HepG2 (cell line): ENCODE data around the gene ENPP4.

Source experiments
- ATF1 ChIP-seq: IDR thresholded peaks from 2 replicates; pipeline ENCODE4 v1.6.1; 2016; ENCODE audit warnings: mild to moderate bottlenecking, control low read depth
- FIP1L1 ChIP-seq: fragments of 200-400 bp; formaldehyde crosslinking; IDR thresholded peaks from 2 replicates; pipeline ENCODE4 v1.6.1; 2018; ENCODE audit warnings: low read depth, mild to moderate bottlenecking, low read length, moderate library complexity, borderline replicate concordance; ENCODE audit not compliant: insufficient read depth
- FOXK2 ChIP-seq: fragments of 450-650 bp; IDR thresholded peaks from 2 replicates; pipeline ENCODE4 v1.6.1; 2016
- NFYC ChIP-seq: IDR thresholded peaks from 2 replicates; pipeline ENCODE4 v1.6.1; 2016; ENCODE audit warnings: missing genetic modification reagents, missing compliant biosample characterization
- SMAD3 ChIP-seq: sonication (generic); formaldehyde crosslinking; IDR thresholded peaks from 2 replicates; pipeline ENCODE4 v1.4.0; 2020; ENCODE audit warnings: missing genetic modification reagents
- SOX6 ChIP-seq, 2 experiments: fragments of 450-650 bp in 1 of 2; sonication (generic) in 1 of 2; formaldehyde crosslinking in 1 of 2; IDR thresholded peaks; 2 replicates each; pipeline versions ENCODE4 v1.4.0 to v1.6.1; 2017 to 2020; ENCODE audit warnings: antibody characterized with exemption in 1 of 2, mild to moderate bottlenecking in 1 of 2, missing genetic modification reagents in 1 of 2
- ZNF282 ChIP-seq: fragments of 450-650 bp; IDR thresholded peaks from 2 replicates; pipeline ENCODE4 v1.6.1; 2018; ENCODE audit not compliant: partially characterized antibody
- ZNF501 ChIP-seq: sonication (generic); formaldehyde crosslinking; IDR thresholded peaks from 2 replicates; pipeline ENCODE4 v1.5.1; 2020; ENCODE audit warnings: mild to moderate bottlenecking, moderate library complexity, missing genetic modification reagents
- TF ChIP-seq, protein P1 (sequence below), 2 experiments: IDR thresholded peaks; 2 replicates each; pipeline ENCODE4 v1.6.1; 2011 to 2012; ENCODE audit warnings: low read length in 2 of 2, borderline replicate concordance in 1 of 2, low read depth in 1 of 2, mild to moderate bottlenecking in 1 of 2, moderate library complexity in 1 of 2
- TF ChIP-seq, protein P2 (sequence below): sonication (generic); formaldehyde crosslinking; IDR thresholded peaks from 2 replicates; pipeline ENCODE4 v1.5.1; 2020; ENCODE audit warnings: missing genetic modification reagents, mild to moderate bottlenecking, borderline replicate concordance

DNA sequence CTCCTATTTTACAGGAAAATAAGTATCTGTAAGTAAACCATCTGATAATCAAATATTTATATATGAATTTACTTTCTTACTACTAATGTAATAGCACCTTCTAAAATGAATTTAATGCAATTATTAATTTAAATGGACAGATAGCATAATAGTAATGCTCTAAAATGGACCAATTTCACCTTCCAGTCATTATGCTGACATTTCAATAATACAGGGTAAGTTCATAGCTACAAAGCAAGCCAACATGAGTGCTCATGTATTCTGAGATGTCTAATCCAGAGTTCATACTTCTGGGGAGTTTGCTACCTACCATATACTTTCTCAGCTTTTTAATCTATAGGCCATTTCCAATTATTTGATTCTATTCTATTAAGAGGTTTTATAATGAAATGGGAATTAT lies 29.4 kb downstream of the ENPP4 start:
- TF ChIP-seq, protein P1, sequence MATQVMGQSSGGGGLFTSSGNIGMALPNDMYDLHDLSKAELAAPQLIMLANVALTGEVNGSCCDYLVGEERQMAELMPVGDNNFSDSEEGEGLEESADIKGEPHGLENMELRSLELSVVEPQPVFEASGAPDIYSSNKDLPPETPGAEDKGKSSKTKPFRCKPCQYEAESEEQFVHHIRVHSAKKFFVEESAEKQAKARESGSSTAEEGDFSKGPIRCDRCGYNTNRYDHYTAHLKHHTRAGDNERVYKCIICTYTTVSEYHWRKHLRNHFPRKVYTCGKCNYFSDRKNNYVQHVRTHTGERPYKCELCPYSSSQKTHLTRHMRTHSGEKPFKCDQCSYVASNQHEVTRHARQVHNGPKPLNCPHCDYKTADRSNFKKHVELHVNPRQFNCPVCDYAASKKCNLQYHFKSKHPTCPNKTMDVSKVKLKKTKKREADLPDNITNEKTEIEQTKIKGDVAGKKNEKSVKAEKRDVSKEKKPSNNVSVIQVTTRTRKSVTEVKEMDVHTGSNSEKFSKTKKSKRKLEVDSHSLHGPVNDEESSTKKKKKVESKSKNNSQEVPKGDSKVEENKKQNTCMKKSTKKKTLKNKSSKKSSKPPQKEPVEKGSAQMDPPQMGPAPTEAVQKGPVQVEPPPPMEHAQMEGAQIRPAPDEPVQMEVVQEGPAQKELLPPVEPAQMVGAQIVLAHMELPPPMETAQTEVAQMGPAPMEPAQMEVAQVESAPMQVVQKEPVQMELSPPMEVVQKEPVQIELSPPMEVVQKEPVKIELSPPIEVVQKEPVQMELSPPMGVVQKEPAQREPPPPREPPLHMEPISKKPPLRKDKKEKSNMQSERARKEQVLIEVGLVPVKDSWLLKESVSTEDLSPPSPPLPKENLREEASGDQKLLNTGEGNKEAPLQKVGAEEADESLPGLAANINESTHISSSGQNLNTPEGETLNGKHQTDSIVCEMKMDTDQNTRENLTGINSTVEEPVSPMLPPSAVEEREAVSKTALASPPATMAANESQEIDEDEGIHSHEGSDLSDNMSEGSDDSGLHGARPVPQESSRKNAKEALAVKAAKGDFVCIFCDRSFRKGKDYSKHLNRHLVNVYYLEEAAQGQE (IDR thresholded peaks at IDR 0.05; ENCODE audit: borderline replicate concordance in 1 of 2, low read depth in 1 of 2, low read length in 2 of 2): no peak
- TF ChIP-seq ZNF501 (CRISPR knock-in tag) (no peak), NFYC (CRISPR knock-in tag) (no peak), SOX6 (IDR thresholded peaks at IDR 0.05) (no peak), SOX6 (CRISPR knock-in tag; IDR thresholded peaks at IDR 0.05) (no peak), FIP1L1 (no peak), SMAD3 (no peak), FOXK2 (no peak), ZNF282 (no peak), ATF1 (CRISPR knock-in tag) (no peak)
- TF ChIP-seq, protein P2, sequence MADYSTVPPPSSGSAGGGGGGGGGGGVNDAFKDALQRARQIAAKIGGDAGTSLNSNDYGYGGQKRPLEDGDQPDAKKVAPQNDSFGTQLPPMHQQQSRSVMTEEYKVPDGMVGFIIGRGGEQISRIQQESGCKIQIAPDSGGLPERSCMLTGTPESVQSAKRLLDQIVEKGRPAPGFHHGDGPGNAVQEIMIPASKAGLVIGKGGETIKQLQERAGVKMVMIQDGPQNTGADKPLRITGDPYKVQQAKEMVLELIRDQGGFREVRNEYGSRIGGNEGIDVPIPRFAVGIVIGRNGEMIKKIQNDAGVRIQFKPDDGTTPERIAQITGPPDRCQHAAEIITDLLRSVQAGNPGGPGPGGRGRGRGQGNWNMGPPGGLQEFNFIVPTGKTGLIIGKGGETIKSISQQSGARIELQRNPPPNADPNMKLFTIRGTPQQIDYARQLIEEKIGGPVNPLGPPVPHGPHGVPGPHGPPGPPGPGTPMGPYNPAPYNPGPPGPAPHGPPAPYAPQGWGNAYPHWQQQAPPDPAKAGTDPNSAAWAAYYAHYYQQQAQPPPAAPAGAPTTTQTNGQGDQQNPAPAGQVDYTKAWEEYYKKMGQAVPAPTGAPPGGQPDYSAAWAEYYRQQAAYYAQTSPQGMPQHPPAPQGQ: no peak
